Measurements from ENCODE around the gene MACROH2A1.

- TF ChIP-seq EZH2 (optimal IDR thresholded peaks at IDR 0.05; ENCODE audit: low read depth, low read length) (no peak), CTCF (IDR thresholded peaks at IDR 0.05; ENCODE audit: low read length) (no peak), EZH2phosphoT487 (IDR thresholded peaks at IDR 0.05; ENCODE audit: low read length) (no peak)
Measured at GRCh38 chr5:135443161-135443960, 44.3 kb upstream of the MACROH2A1 start.
